HCT116 (cell line): ENCODE results near the gene FRK.

Source experiments
- ATF3 ChIP-seq: IDR thresholded peaks from 2 replicates; pipeline ENCODE4 v1.6.1; 2012
- CTCF ChIP-seq, 3 experiments: fragments of 200-600 bp in 1 of 3; sonication (generic) in 1 of 3; IDR thresholded peaks in 2 of 3; conservative IDR thresholded peaks in 1 of 3; 2 replicates each; pipeline ENCODE4 v1.5.1; 2012 to 2017; ENCODE audit warnings: low read depth in 2 of 3, low read length in 2 of 3, antibody characterized with exemption in 1 of 3, borderline replicate concordance in 1 of 3, control low read depth in 1 of 3, mild to moderate bottlenecking in 1 of 3, mixed read lengths in 1 of 3, mixed run types in 1 of 3, moderate library complexity in 1 of 3; ENCODE audit not compliant: insufficient read depth in 1 of 3
- EGR1 ChIP-seq: IDR thresholded peaks from 2 replicates; pipeline ENCODE4 v1.6.1; 2012; ENCODE audit warnings: low read depth
- ELF1 ChIP-seq: IDR thresholded peaks from 2 replicates; pipeline ENCODE4 v1.6.1; 2012; ENCODE audit warnings: low read depth, borderline replicate concordance
- EZH2 ChIP-seq: fragments of 200-600 bp; sonication (generic); IDR thresholded peaks from 2 replicates; pipeline ENCODE4 v1.6.1; 2017; ENCODE audit warnings: antibody characterized with exemption, mixed run types
- JUND ChIP-seq: IDR thresholded peaks from 2 replicates; pipeline ENCODE4 v1.6.1; 2012
- POLR2A ChIP-seq: IDR thresholded peaks from 2 replicates; pipeline ENCODE4 v1.7.0; 2011; ENCODE audit warnings: borderline replicate concordance; ENCODE audit not compliant: insufficient read depth, insufficient read length; ENCODE audit errors: extremely low read depth
- POLR2AphosphoS5 ChIP-seq: IDR thresholded peaks from 2 replicates; pipeline ENCODE4 v1.6.1; 2011; ENCODE audit warnings: mild to moderate bottlenecking, low read depth, low read length, moderate library complexity
- RAD21 ChIP-seq: IDR thresholded peaks from 2 replicates; pipeline ENCODE4 v1.6.1; 2012; ENCODE audit warnings: low read depth, mild to moderate bottlenecking
- YY1 ChIP-seq: IDR thresholded peaks from 2 replicates; pipeline ENCODE4 v1.6.1; 2011; ENCODE audit warnings: low read length, low read depth, moderate library complexity, mild to moderate bottlenecking; ENCODE audit not compliant: insufficient replicate concordance; ENCODE audit errors: extremely low read depth

- TF ChIP-seq POLR2AphosphoS5 (no peak), ELF1 (no peak), CTCF (IDR thresholded peaks at IDR 0.05 in 2 of 3, conservative IDR thresholded peaks at IDR 0.05 in 1 of 3; ENCODE audit: borderline replicate concordance in 1 of 3, insufficient read depth in 1 of 3, low read depth in 2 of 3, low read length in 2 of 3) (no peak), POLR2A (no peak), EGR1 (no peak), ATF3 (no peak), EZH2 (no peak), YY1 (no peak), RAD21 (no peak), JUND (no peak)
Measured at GRCh38 chr6:116064666-116065065, 4.0 kb upstream of the FRK start.
